B cell (primary cell): Measurements from ENCODE around the gene CNTNAP2.

Source experiments
- CTCF ChIP-seq: fragments of 200-600 bp; IDR thresholded peaks from one replicate; pipeline ENCODE4 v1.8.0; 2022; ENCODE audit warnings: antibody characterized with exemption, mild to moderate bottlenecking
- EZH2 ChIP-seq: IDR thresholded peaks from 2 replicates; pipeline ENCODE4 v1.6.1; 2012; ENCODE audit warnings: borderline replicate concordance, low read depth, mild to moderate bottlenecking, moderate library complexity, low read length; ENCODE audit not compliant: insufficient read depth, poor library complexity, severe bottlenecking

DNA sequence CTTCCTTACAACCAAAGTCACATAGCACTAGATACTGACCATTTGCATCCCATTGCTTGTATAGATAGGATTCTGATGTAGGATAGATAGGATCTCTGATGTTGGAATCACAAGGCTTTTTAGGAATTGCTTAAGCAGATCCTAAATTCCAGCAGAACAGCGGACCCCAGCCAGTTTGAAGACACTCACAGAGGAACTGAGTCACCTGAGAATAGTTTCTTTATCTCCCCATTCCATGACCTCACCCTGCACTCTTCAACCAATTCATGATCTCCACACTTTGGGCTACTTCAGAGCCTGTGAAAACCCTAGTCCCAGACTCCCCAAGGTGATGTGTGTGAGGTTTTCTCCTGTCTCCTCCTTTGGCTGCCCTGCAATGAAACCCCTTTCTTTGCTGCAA is 179.4 kb downstream of the CNTNAP2 start:
- TF ChIP-seq EZH2, result no peak
- no peak for TF ChIP-seq CTCF
